ENCODE results near the gene ZNF598. TPM values are rescaled to one million over a fixed set of nuclear protein-coding genes. Genes with fewer than 3 reads are reported as not detected.
"Not testable (repeated sequence)": the region's sequence is repeated elsewhere in the genome, so short reads cannot be mapped to it uniquely, and the experiment has no call there.

Gene ZNF598
- total RNA-seq, 1 donor from 2014 or later = 18.5 TPM

DNA sequence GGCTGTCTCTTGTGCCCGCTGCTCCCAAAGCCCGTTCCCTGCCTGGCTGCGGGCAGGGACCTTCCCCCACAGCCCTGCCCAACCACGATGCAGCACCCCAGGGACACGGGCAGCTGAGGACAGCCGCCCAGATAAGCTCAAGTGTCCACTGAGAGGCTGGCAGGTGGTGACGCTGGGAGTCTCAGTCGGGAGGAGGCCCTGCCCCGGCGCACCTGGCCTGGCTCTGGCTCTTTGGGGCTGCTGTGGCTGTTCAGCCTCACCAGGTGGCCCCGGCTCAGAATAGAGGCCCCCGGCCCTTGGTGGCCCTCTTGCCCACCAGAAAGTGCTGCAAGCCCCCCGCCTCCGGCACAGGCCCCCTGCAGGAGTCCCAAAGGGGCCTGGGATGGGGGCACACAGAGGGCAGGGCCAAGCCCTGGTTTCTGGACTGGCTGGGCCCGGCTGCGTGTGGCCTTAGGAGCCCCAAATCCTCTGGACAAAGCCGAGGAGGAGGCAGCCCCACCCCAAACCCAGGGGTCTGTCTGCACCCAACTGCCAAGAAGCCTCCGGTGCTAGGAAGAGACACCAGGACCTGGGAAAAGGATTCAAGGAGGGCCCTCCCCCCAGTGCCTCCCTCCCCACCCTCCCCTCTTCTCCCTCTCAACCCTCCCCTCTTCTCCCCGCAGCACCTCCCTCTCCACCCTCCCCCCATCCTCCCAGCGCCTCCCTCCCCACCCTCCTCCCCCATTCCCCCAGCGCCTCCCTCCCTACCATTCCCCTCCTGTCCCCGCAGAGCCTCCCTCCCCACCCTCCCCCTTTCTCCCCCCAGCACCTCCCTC is 32.8 kb upstream of the ZNF598 start:
- intact Hi-C loops (cut with DNase I) = no loop called here
- ATAC-seq (peak; percentile 58), DNase-seq (ENCODE audit: missing footprints) (peak; percentile 82)

DNA sequence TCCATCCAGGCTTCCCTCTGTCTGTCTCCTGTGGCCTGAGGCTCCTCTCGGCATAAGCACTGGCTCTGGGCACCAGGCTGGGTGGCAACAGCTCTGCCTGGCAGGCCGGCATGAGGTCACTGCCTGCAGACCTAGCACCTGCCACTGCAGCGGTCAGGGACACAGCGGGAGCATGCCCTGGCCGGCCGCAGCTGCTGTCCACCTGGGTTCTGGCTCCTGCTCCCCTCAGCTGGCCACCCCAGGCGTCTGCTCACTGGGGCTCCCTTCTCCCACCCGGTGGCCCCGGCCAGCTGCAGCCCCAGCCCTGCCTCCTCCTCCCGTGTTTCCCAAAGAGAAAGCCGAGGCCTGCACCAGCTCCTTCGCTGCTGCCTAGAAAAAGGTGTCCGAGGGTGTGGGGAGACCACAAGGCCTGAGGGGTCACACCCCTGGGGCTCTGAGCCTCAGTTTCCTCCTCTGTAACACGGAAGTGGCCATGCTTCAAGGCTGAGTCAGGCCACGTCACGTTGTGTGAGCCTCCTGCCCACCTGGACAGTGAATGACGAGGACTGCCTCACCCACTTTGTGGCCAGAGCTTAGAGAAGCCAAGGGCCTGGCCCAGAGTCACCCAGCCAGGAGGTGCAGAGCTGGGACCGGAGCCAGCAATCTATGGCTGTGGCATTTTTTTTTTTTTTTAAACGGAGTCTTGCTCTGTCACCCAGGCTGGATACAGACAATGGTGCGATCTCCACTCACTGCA is 31.3 kb upstream of the ZNF598 start:
- intact Hi-C loops (cut with DNase I) = no loop called here
- ATAC-seq = no peak
- DNase-seq (ENCODE audit: missing footprints) = no peak

DNA sequence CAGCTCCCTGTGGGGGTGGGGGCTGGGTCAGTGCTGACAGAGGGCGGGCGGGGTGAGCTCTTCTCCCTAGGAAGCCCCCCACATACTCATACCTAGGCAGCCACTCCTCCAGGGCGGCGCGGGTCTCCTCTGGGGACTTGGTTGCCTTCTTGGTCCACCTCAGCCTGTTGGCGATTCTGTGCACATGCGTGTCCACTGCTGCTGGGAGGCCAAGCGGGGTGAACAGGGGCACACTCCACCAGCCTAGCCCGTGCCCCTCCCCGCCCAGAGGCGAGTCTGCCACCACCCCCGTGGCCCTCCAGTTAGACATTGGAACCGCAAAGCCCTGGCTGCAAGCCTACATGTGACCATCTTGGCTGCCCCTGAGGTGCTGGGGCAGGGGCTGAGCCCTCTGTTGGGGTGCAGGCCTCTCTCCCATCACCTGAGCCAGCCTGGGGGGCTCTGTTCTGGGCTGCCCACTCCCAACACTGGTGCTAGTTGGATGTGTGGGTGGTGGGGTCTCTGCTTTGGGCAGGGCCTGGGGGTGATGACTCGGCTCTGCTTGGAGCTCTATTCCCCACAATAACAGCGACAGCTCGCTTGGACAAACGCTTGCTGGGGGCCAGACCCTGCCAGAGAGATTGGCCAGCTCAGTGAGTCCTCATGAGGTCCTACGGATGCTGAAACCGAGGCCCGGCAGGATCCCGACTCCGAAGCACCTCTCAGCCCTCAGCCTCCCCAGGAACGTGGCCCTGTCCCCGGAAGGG is 30.6 kb upstream of the ZNF598 start:
- DNase-seq (ENCODE audit: missing footprints) (no peak), ATAC-seq (no peak)
- intact Hi-C loops (cut with DNase I) = no loop called here

DNA sequence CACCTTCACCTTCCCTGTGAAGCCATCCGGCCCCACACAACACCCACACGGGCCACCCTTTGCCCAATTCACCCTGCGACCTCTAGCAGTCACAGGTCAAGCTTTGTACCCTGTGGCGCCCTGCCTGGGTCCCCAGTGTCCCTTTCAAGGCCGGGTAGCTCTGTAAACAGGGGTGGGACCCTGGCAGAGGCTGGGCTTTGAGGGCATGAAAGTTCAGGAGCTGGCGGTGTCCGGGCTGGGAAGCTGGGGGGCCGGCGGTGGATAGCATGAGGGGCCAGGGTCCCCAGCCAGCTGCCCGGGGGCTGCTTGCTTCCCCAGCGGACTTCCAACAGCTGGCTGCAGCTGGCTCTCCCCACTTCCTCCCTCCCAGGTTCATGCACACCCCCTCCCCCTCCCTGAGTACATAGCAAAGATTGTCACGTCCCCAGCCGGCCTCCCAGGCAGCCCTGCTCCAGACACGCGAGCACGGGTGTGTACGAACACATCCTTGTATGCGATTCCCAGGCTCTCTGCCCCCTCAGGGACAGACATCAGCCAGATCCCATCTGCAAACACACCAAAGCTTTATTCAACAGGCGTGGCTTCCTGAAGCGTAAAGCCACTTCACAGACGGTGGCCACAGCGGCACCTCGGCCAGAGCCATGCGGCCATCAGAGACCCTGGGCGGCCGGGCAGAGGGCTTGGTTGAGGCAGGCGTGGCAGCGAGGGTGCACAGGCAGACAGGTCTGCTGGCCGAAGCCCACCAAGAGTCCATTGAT is 29.8 kb upstream of the ZNF598 start:
- DNase-seq (ENCODE audit: missing footprints) (peak; percentile 93), ATAC-seq (peak; percentile 71)
- intact Hi-C loops (cut with DNase I) = no loop called here

DNA sequence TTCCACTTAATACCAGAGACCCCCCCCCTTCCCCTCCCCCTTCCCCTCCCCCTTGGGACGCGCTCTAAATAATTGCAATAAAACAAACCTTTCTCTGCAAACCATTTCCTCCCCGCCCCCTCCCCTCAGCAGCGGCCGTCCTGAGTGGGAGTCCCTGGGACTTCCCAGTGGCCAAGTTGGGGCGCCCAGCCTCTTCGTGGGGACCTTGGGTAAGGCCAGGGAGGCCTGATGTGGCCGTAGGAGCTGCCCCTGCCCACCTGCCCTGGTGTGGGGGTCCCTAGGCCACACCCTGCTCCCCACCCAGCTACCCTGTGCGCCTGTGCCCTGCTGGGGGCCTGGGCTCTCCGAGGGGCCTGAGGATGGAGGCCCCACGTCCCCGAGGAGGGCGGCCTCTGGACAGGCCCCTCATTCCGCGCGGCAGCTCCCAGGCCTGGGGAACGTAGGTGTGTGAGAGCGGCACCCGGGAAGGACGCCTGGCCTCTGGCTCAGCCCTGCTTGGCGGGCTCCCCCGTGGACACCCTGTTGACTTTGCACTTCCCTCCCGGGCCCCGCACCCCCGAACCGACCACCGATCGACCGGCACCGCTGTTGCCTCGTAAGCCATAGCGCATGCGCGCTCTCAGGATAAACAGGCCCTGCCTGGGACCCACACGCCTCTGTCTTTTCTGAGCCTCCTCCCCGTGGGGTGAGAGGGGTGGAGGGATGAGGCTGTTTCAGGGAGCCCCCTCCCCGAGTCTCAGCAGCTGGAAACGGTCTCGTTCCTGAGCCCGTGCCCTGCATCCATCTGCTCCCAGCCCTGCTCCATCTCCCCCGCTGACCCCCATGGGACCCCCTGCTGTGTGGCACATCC is 29.0 kb upstream of the ZNF598 start:
- DNase-seq (ENCODE audit: missing footprints) (peak; percentile 81), ATAC-seq (peak; percentile 27)
- intact Hi-C loops (cut with DNase I) = no loop called here

DNA sequence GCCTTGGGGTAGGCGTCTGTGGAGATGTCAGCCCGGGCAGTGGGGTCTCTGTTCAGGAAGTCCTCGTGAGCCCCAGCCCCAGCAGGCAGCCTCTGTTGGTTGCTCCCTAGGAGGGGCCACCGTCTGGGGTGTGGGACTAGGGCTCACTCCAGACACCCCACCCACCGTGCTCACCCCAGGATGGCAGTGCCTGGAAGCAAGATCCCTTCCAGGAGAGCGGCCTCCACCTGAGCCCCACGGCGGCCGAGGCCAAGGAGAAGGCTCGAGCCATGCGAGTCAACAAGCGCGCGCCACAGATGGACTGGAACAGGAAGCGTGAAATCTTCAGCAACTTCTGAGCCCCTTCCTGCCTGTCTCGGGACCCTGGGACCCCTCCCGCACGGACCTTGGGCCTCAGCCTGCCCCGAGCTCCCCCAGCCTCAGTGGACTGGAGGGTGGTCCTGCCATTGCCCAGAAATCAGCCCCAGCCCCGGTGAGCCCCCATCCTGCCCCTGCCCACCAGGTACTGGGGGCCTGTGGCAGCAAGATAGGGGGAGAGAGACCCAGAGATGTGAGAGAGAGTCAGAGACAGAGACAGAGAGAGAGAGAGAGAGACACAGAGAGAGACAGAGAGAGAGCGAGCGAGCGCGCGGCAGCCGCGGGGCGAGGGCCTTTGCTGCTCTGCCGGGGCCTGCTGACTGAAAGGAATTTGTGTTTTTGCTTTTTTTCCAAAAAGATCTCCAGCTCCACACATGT is 28.2 kb upstream of the ZNF598 start:
- ATAC-seq = no peak
- DNase-seq (ENCODE audit: missing footprints) = no peak
- intact Hi-C loops (cut with DNase I) = no loop called here

DNA sequence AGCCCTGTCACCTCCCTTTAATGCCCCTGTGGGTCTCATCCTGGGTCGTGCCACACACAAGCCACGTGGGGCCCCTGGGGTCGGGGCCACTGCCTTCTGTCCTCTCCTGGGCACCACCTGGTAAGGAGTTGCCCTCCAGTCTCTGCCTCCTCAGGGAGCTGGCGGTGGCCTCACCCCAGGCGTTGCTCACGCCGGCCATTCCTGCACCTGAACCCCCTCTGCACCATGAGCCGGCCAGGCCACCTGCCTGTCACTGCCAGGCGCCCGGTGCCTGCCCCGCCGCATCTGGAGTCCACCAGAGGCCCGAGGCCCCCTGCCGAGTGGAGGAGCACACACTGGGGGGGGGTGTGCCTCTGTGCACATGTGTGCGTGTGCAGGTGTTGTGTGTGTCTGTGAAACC is 27.5 kb upstream of the ZNF598 start:
- no peak for DNase-seq (ENCODE audit: missing footprints)
- no peak for ATAC-seq
- intact Hi-C loops (cut with DNase I) = no loop called here

DNA sequence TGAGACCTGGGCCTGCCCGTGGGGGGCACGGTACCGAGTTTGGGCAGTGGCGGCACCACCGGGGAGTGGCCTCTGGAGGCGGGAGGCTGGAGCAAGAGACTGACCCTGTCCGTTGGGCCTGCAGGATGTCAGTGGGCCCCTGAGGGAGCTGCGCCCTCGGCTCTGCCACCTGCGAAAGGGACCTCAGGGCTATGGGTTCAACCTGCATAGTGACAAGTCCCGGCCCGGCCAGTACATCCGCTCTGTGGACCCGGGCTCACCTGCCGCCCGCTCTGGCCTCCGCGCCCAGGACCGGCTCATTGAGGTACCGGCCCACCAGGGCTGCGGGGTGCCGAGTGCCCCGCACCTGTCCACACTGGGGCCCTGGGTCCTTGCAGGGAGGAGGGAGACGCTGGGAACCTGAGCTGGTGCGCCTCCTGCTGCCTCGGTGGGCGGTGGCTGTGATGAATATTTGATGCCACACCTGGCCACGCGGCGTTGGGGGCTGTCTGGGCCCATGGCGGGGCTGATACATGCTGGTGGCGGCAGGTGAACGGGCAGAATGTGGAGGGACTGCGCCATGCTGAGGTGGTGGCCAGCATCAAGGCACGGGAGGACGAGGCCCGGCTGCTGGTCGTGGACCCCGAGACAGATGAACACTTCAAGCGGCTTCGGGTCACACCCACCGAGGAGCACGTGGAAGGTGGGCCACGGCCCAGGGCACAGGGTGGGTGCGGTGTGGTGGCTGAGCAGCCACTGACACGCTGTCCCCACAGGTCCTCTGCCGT is 26.8 kb upstream of the ZNF598 start:
- intact Hi-C loops (cut with DNase I) = no loop called here
- ATAC-seq = no peak
- no peak for DNase-seq (ENCODE audit: missing footprints)

DNA sequence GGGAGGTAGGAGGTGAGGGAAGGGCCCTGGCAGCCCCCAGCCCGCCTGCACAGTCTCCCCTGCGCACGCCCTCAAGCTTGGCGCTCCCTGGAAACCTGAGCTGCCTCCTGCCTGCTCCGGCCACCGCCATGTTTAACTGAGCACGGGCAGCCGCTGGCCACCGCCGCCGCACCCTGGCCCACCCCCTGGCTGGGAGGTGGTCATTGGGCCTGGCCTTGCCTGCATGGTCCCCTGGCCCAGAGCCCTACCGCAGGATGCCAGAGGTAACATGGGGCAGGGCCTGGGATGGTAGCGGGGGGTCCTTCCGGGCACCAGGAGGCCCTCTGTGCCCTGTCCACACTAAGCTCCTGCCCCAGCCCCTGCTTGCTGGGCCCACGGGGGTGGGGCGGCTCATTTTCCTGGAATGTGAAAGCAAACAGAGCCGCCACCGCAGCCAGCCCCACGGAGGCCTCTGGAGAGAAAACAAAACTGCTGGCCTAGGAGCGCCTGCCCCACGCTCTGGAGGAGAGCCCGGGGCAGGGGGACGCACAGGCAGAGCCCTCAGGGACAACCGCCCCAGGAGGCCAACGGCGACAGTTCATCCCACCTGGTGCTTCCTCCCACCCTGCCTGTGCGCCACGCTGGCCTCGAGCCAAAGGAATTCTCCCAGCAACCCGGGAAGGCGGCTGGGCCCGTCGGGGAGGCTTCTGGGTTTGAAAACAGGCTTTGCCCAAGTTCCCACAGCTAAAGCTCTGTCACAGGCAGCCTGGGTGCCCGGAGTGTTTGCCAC is 26.0 kb upstream of the ZNF598 start:
- intact Hi-C loops (cut with DNase I) = no loop called here
- DNase-seq (ENCODE audit: missing footprints) (peak; percentile 84), ATAC-seq (peak; percentile 9)

DNA sequence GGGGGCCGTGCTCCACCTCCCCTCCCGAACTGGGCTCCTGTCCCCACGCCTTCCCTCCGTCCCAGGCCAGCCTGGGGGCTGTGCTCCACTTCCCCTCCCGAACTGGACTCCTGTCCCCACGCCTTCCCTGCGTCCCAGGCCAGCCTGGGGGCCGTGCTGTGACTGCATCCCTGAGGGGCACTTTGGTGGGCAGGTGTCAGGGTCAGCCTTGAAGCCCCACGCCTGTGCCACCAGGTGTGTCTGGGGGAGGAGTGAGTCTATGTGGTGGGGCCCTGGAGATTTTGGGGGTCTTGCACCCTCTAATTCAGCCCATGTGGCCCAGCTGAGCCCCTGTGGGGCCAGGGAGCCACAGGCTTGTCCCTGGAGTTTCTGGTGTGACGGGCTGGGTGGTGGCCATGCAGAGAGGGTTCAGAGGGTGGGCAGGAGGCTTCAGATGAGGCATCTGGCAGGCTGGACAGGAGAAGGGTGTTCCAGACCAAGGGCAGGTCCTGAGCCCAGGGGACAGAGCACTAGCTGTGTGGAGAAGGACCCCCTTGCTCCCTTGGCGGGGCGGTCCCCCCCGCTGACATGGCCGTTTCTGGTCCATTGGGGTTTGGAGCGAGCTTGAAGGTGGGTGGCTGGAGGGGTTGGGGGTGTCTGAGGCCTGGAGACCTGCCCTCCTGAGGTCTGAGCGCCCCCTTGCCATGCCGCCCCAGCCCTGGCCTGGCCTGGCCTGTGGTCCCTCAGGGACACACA is 25.2 kb upstream of the ZNF598 start:
- intact Hi-C loops (cut with DNase I) = no loop called here
- DNase-seq (ENCODE audit: missing footprints) = no peak
- ATAC-seq = no peak

DNA sequence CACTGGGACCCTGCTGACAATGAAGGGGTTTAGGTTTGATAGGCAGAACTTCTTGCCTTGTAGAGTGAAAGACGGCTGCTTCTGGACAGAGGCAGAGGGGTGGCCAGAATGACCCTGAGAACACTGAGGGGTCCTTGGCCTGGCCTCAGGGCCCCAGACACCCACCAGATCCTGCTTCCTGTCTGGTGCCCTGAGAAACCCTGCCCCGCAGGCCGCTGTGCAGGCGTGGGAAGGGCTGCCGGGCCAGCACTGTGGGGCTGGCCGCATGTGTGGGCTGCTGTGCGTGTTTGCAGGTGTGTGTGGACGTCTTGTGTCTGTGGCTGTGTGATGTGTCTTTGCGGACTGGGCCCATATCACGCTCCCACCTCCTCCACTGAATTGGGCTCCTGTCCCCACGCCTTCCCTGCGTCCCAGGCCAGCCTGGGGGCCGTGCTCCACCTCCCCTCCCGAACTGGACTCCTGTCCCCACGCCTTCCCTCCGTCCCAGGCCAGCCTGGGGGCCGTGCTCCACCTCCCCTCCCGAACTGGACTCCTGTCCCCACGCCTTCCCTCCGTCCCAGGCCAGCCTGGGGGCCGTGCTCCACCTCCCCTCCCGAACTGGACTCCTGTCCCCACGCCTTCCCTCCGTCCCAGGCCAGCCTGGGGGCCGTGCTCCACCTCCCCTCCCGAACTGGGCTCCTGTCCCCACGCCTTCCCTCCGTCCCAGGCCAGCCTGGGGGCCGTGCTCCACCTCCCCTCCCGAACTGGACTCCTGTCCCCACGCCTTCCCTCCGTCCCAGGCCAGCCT is 24.5 kb upstream of the ZNF598 start:
- ATAC-seq; DNase-seq (ENCODE audit: missing footprints): not testable (repeated sequence)

DNA sequence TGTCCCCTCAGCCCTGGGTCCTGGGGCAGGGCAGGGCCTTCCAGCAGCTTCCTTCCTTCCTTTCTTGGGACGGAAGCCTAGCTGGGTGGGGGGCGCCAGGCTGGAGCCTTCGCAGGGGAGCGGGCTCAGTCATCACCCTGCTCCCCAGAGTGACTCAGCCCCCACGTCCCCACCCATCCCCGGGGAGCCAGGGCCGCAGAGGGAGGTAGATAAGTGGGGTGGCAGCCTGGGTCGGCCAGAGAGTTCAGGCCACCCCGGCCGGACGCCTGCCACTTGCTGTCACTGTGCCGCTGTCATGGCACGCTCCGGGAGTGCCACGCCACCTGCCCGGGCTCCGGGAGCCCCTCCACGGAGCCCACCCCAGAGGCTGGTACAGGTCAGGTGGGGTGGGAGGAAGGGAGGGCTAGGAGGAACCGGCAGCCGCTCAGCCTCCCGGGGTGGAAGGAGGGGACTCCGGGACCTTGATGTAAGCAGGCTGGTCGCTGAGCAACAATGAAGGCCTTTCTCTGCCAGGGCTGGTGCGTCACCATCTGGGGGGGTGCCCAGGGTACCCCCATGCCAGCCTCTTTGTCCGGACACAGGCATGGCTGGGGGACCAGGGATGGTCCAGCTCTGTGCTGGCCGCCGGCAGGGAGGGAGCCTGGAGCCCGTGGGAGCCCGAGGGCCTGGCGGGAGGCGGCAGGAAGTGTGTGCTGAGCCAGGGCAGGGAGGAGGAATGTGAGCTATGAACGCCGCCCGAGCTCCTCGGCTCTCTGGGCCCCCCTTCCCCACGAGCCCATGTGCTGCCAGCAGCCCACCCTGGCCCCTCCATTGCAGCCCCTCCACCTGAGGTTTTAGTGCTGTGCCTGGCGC is 23.7 kb upstream of the ZNF598 start:
- DNase-seq (ENCODE audit: missing footprints) (peak; percentile 80), ATAC-seq (peak; percentile 62)
- intact Hi-C loops (cut with DNase I) = loop anchor here (2.0 kb wide), 1 partner anchor 14 kb away; the partner anchor contains the start of genes NTHL1 and TSC2

More for the DNA sequence above, 24.5 kb upstream of the ZNF598 start:
- intact Hi-C loops (cut with DNase I) = loop anchor here (2.0 kb wide), 1 partner anchor 13 kb away; the partner anchor contains the start of genes NTHL1 and TSC2

DNA sequence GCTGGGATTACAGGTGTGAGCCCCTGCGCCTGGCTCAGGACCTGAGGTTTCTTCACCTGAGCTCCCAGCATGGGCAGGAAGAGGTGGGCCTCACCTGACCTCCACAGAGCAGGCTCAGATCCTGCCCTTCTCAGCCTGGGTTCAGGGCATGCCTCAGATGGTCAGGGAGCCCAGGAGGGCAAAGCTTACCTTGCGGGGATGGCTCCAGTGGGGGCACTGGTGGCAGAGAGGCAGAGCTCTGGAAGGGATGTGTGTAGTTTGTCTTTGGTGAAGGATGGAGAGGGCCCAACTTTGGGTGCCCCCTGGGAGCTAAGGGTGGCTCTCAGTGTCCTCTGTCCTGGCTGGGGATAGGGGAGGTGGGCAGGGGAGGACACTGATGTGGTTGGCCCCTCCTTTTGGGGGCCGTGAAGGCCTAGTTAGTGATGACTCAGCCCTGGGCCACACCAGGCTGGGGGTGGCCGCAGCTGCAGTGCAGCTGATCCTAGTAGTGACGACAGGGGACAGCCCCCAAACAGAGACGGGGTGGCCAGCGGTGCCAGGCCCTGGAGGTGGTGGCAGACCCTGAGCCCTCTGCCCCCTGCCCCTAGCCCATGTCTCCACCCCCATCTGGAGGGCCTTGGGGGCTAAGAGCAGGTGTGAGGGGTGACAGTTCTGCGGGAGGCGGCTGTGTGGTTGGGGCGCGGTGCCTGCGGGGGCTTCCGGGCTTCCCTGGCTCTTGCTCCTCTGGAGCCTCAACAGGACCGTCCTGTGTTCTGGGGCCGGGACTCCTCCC is 22.9 kb upstream of the ZNF598 start:
- peak; percentile 26 for ATAC-seq
- intact Hi-C loops (cut with DNase I) = loop anchor here (2.0 kb wide), 1 partner anchor 14 kb away; the partner anchor contains the start of genes NTHL1 and TSC2
- no peak for DNase-seq (ENCODE audit: missing footprints)

All from Right ventricle myocardium inferior (tissue), 1 donor.